ENCODE results near the gene CEP128.

CEP128 gene

GRCh38 chr14:80606347-80606772 is 335.2 kb downstream of the CEP128 start:
- DNase-seq (ENCODE audit: low read depth), result peak; percentile 69
- no peak overlapping the region for H3K4me3 ChIP-seq (replicated peaks; ENCODE audit: low read depth, low read length)
- no peak for TF ChIP-seq CTCF (IDR thresholded peaks at IDR 0.05; ENCODE audit: low read length, missing control alignments)

GRCh38 chr14:80605536-80605935 is 336.0 kb downstream of the CEP128 start:
- TF ChIP-seq CTCF (IDR thresholded peaks at IDR 0.05; ENCODE audit: low read length, missing control alignments), result no peak
- H3K4me3 ChIP-seq (replicated peaks; ENCODE audit: low read depth, low read length), result no peak overlapping the region
- DNase-seq (ENCODE audit: low read depth), result no peak

- H3K4me3 ChIP-seq (replicated peaks; ENCODE audit: low read depth, low read length), result no peak overlapping the region
- no peak for TF ChIP-seq CTCF (IDR thresholded peaks at IDR 0.05; ENCODE audit: low read length, missing control alignments)
- no peak for DNase-seq (ENCODE audit: low read depth)
Observed at GRCh38 chr14:80602946-80603345, 338.6 kb downstream of the CEP128 start.

- TF ChIP-seq CTCF (IDR thresholded peaks at IDR 0.05; ENCODE audit: low read length, missing control alignments), result peak; percentile 71
- DNase-seq (ENCODE audit: low read depth), result peak; percentile 70
Observed at GRCh38 chr14:80587096-80587724, 354.3 kb downstream of the CEP128 start.

GRCh38 chr14:80586131-80586530 is 355.4 kb downstream of the CEP128 start:
- no peak for TF ChIP-seq CTCF (IDR thresholded peaks at IDR 0.05; ENCODE audit: low read length, missing control alignments)

More at GRCh38 chr14:80587096-80587724, 354.3 kb downstream of the CEP128 start:
- no peak overlapping the region for H3K4me3 ChIP-seq (replicated peaks; ENCODE audit: low read depth, low read length)

GRCh38 chr14:80585506-80585835 is 356.1 kb downstream of the CEP128 start:
- TF ChIP-seq CTCF (IDR thresholded peaks at IDR 0.05; ENCODE audit: low read length, missing control alignments), result no peak
- DNase-seq (ENCODE audit: low read depth), result peak; percentile 25
- no peak overlapping the region for H3K4me3 ChIP-seq (replicated peaks; ENCODE audit: low read depth, low read length)

More at GRCh38 chr14:80586131-80586530, 355.4 kb downstream of the CEP128 start:
- DNase-seq (ENCODE audit: low read depth), result no peak
- no peak overlapping the region for H3K4me3 ChIP-seq (replicated peaks; ENCODE audit: low read depth, low read length)
